Choroid plexus epithelial cell (primary cell): ENCODE results near the gene TRMU.
A peak's percentile ranks its signal among the peaks of the same experiment; 100 is the strongest.

Source experiments
- DNase-seq: peaks from one replicate; pipeline ENCODE4 v3.0.0-alpha.2; 2010; ENCODE audit warnings: low read depth
- H3K4me3 ChIP-seq: 2 replicates; pipeline ENCODE4 v1.5.1; 2011; ENCODE audit warnings: low read depth, mild to moderate bottlenecking, control low read depth, low read length, moderate library complexity
- TF ChIP-seq, protein P1 (sequence below): conservative IDR thresholded peaks from 2 replicates; pipeline ENCODE4 v1.5.1; 2011; ENCODE audit warnings: low read depth, mild to moderate bottlenecking, control low read depth, inconsistent platforms, low read length, moderate library complexity

TRMU gene, protein sequence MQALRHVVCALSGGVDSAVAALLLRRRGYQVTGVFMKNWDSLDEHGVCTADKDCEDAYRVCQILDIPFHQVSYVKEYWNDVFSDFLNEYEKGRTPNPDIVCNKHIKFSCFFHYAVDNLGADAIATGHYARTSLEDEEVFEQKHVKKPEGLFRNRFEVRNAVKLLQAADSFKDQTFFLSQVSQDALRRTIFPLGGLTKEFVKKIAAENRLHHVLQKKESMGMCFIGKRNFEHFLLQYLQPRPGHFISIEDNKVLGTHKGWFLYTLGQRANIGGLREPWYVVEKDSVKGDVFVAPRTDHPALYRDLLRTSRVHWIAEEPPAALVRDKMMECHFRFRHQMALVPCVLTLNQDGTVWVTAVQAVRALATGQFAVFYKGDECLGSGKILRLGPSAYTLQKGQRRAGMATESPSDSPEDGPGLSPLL

GRCh38 chr22:46335201-46336118, at the start of gene TRMU:
Gene TRMU, plus strand, starts transcription at chr22:46335714. Its CDS starts 51 bp downstream, at chr22:46335765.
- H3K4me3 ChIP-seq, result peak within 1 kb of the TSS; percentile 97
- TF ChIP-seq, protein P1, sequence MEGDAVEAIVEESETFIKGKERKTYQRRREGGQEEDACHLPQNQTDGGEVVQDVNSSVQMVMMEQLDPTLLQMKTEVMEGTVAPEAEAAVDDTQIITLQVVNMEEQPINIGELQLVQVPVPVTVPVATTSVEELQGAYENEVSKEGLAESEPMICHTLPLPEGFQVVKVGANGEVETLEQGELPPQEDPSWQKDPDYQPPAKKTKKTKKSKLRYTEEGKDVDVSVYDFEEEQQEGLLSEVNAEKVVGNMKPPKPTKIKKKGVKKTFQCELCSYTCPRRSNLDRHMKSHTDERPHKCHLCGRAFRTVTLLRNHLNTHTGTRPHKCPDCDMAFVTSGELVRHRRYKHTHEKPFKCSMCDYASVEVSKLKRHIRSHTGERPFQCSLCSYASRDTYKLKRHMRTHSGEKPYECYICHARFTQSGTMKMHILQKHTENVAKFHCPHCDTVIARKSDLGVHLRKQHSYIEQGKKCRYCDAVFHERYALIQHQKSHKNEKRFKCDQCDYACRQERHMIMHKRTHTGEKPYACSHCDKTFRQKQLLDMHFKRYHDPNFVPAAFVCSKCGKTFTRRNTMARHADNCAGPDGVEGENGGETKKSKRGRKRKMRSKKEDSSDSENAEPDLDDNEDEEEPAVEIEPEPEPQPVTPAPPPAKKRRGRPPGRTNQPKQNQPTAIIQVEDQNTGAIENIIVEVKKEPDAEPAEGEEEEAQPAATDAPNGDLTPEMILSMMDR, result no peak
- peak; percentile 88 for DNase-seq

- H3K4me3 ChIP-seq, result no peak overlapping the region
- peak; percentile 16 for DNase-seq
- TF ChIP-seq, protein P1, result no peak
Observed at GRCh38 chr22:46286006-46286405, 49.5 kb upstream of the TRMU start.

DNA sequence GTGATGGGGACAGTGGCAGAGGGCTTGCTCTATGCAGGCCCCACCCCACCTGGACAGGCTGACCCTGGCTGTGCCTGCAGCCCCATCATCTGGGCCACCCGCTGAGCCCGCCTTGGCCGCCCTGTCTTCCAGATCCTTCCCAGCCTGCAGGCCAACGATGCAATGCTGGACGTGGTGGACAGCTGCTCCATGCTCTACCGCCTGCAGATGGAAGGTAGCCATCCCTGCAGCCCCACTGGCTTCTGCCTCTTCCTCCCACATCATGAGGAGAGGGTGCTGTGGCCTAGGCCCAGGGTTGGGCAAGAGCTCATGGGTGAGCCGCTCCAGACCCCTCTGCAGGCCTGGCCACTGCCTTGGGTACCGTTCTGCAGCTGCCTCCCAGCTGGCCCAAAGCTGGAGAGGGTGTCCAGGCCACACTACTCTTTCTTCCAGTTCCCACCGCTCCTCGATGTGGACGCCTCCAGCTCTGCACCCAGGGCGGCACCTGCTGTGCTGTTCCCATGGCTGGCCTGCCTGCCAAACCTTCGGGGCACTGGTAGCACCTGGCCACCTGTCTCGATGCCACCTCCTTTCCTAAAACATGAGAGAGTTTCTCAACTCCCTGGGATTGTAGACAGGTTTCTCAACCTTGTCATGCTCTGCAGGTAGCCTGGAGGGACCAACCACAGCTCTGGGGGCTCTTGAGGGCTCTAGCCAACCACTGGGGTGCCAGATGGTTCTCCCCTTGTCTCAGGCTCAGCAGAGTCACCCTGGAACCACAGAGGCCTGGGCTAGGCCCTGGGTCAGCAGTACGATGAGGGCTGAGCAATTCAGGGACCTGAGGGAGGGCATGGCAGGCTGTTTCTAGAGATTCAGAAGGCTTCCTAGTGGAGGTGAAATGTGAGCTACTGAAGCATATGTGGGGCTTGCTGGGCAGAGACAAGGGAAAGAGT, 48.3 kb upstream of the TRMU start:
- TF ChIP-seq, protein P1, result no peak
- no peak for DNase-seq
- H3K4me3 ChIP-seq, result no peak overlapping the region

DNA sequence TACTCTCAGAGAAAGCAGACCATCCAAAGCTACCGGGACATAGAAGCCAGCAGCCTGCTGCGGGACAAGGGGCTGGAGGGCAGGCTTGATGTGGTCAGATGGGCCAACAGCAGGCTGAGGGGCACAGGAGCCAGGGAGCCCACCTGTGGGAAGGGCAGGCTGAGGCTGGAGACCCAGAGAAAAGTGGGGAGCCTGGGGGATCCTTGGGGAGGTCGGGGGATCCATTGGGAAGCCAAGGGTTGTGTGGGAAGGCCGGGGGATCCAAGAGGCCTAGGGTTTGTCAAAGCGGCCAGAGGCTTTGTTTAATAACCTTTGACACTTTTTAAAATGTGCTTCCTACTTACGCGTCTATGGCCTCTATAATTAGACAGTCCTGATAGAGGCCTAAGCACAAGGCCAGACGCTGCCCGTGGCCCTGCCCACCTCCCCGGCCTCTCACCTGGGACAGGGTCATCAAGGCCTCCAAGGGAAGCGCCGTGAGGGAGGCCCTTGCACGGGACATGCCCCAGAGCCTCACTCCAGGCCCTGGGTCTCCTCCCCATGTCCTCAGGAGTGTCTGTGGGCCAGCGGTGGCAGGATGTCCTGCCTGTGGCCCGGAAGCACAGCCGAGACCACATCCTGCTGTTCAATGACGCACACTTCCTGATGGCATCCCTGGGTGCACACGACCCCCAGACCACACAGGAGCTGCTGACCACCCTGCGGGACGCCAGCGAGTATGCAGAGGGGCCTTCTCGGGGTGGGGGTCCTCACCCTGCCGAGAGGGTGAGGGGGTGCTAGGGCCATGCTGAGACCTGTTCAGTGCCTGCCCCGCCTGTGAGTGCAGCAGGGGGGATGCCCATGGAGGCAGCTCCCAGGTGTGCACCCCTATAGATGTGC, 47.4 kb upstream of the TRMU start:
- TF ChIP-seq, protein P1, result no peak
- H3K4me3 ChIP-seq, result no peak overlapping the region
- DNase-seq, result no peak

GRCh38 chr22:46288846-46289243, 46.7 kb upstream of the TRMU start:
- H3K4me3 ChIP-seq, result no peak overlapping the region
- TF ChIP-seq, protein P1, result no peak
- no peak for DNase-seq
